CD14-positive monocyte (primary cell): ENCODE results near the gene NELL1. TPM values are rescaled to one million over a fixed set of nuclear protein-coding genes. Genes with fewer than 3 reads are reported as not detected.

ENCODE experiments used
- DNase-seq, 3 donors: peaks; one replicate each; pipeline ENCODE4 v3.0.0-alpha.2; 2011 to 2022
- H2AFZ ChIP-seq: 2 replicates; pipeline ENCODE4 v1.6.0; 2012; ENCODE audit warnings: mild to moderate bottlenecking, low read depth, low read length, inconsistent platforms; ENCODE audit not compliant: insufficient read depth, poor library complexity, severe bottlenecking
- H3K27ac ChIP-seq, 2 donors: 1 replicate in 1 of 2; 2 replicates in 1 of 2; pipeline ENCODE4 v1.5.1; 2012 to 2013; ENCODE audit warnings: low read length in 2 of 2, control low read depth in 1 of 2, inconsistent platforms in 1 of 2, low read depth in 1 of 2, mild to moderate bottlenecking in 1 of 2
- H3K27me3 ChIP-seq, 2 donors: one replicate each; pipeline versions ENCODE4 v1.6.0 to v1.6.1; 2011 to 2013; ENCODE audit warnings: low read length in 2 of 2; ENCODE audit not compliant: control insufficient read depth in 2 of 2, insufficient read depth in 2 of 2
- H3K36me3 ChIP-seq, 2 donors: replicated peaks in 1 of 2; 1 replicate in 1 of 2; 2 replicates in 1 of 2; pipeline versions ENCODE4 v1.5.1 to v1.6.1; 2012 to 2013; ENCODE audit warnings: low read length in 2 of 2, control low read depth in 1 of 2, inconsistent platforms in 1 of 2, mild to moderate bottlenecking in 1 of 2; ENCODE audit not compliant: insufficient read depth in 2 of 2, control insufficient read depth in 1 of 2
- H3K4me1 ChIP-seq, 2 donors: 1 replicate in 1 of 2; 2 replicates in 1 of 2; pipeline versions ENCODE4 v1.5.1 to v1.6.1; 2012 to 2013; ENCODE audit warnings: low read length in 2 of 2, control low read depth in 1 of 2, inconsistent platforms in 1 of 2, mild to moderate bottlenecking in 1 of 2, moderate library complexity in 1 of 2; ENCODE audit not compliant: insufficient read depth in 2 of 2, control insufficient read depth in 1 of 2
- H3K4me2 ChIP-seq: replicated peaks from 2 replicates; pipeline ENCODE3; 2012; ENCODE audit warnings: low read length, moderate library complexity, mild to moderate bottlenecking; ENCODE audit not compliant: poor library complexity, severe bottlenecking; ENCODE audit errors: extremely low read depth
- H3K4me3 ChIP-seq, 3 experiments: fragments of 200-600 bp in 1 of 3; sonication (generic) in 1 of 3; replicated peaks in 1 of 3; 1 replicate in 2 of 3; 2 replicates in 1 of 3; pipeline ENCODE4 v1.5.1; 2011 to 2013; ENCODE audit warnings: low read length in 3 of 3, mild to moderate bottlenecking in 3 of 3, control low read depth in 2 of 3, low read depth in 2 of 3, inconsistent platforms in 1 of 3, moderate library complexity in 1 of 3
- H3K79me2 ChIP-seq: 2 replicates; pipeline ENCODE4 v1.6.0; 2012; ENCODE audit warnings: mild to moderate bottlenecking, control low read depth, inconsistent platforms, low read length, moderate library complexity; ENCODE audit not compliant: insufficient read depth
- H3K9ac ChIP-seq: 2 replicates; pipeline ENCODE4 v1.6.0; 2017; ENCODE audit warnings: low read length, mild to moderate bottlenecking; ENCODE audit not compliant: insufficient read depth, poor library complexity, severe bottlenecking
- H3K9me3 ChIP-seq, 2 donors: replicated peaks in 1 of 2; 1 replicate in 1 of 2; 2 replicates in 1 of 2; pipeline versions ENCODE4 v1.5.1 to v1.6.1; 2012 to 2013; ENCODE audit warnings: low read length in 2 of 2, control low read depth in 1 of 2; ENCODE audit not compliant: control insufficient read depth in 1 of 2, insufficient read depth in 1 of 2
- H4K20me1 ChIP-seq: 2 replicates; pipeline ENCODE4 v1.6.0; 2012; ENCODE audit warnings: mild to moderate bottlenecking, low read length, control low read depth, moderate library complexity; ENCODE audit not compliant: insufficient read depth
- H3K27ac Mint-ChIP-seq, 7 donors: one replicate each; pipeline ENCODE4 v1.8.0; 2020; ENCODE audit warnings: mild to moderate bottlenecking in 7 of 7, mixed read lengths in 7 of 7, moderate library complexity in 6 of 7, inconsistent platforms in 2 of 7
- H3K27me3 Mint-ChIP-seq, 3 donors: one replicate each; pipeline ENCODE4 v1.8.0; 2021 to 2022; ENCODE audit warnings: low read depth in 3 of 3, mild to moderate bottlenecking in 3 of 3, mixed read lengths in 3 of 3, moderate library complexity in 3 of 3, inconsistent platforms in 1 of 3
- H3K36me3 Mint-ChIP-seq, 2 donors: one replicate each; pipeline ENCODE4 v1.8.0; 2020; ENCODE audit warnings: mixed read lengths in 2 of 2, inconsistent platforms in 1 of 2, mild to moderate bottlenecking in 1 of 2
- H3K4me1 Mint-ChIP-seq: one replicate; pipeline ENCODE4 v1.8.0; 2020; ENCODE audit warnings: mild to moderate bottlenecking, mixed read lengths
- H3K4me3 Mint-ChIP-seq, 2 donors: one replicate each; pipeline ENCODE4 v1.8.0; 2020; ENCODE audit warnings: mild to moderate bottlenecking in 2 of 2, mixed read lengths in 2 of 2, moderate library complexity in 1 of 2
- H3K9me3 Mint-ChIP-seq, 7 donors: one replicate each; pipeline ENCODE4 v1.8.0; 2020 to 2022; ENCODE audit warnings: mixed read lengths in 7 of 7, mild to moderate bottlenecking in 6 of 7, moderate library complexity in 6 of 7, inconsistent platforms in 2 of 7
- CTCF ChIP-seq: fragments of 200-600 bp; IDR thresholded peaks from one replicate; pipeline ENCODE4 v1.8.0; 2022; ENCODE audit warnings: antibody characterized with exemption, mild to moderate bottlenecking
- WGBS: methylation state at CpG from one replicate; pipeline ENCODE4 v1.1.5; 2013; ENCODE audit warnings: missing lambda C conversion rate; ENCODE audit not compliant: insufficient coverage; 5-methylcytosine and 5-hydroxymethylcytosine counted together
- intact Hi-C, 2 donors: fragments of 100-400 bp; cut with micrococcal nuclease; formaldehyde crosslinking; loops; one replicate each; pipeline versions ENCODE4 v1.15.0 to v1.15.1; 2023
- polyA plus RNA-seq, 3 donors: library from polyadenylated mRNA; depleted of rRNA in 1 of 3; unstranded in 2 of 3; stranded (reverse) in 1 of 3; fragments of 300-500 nt in 2 of 3; fragments of >200 nt in 1 of 3; fragmentation: Illumina TruSeq in 2 of 3; gene quantifications; 1 replicate in 2 of 3; 2 replicates in 1 of 3; pipeline ENCODE4 v1.2.3, GENCODE V29; 2012 to 2021

NELL1 gene
- polyA plus RNA-seq, 3 donors, result not detected

- intact Hi-C loops, result no loop called here
- Mint-ChIP-seq H3K27ac (no peak overlapping the region), H3K4me1 (no peaks in the 10 kb centered on the region), H3K36me3 (no peaks in the 10 kb centered on the region), H3K9me3 (peaks cover 0 to 11% (median 1%) of the 10 kb centered on the region in 7 donors), H3K27me3 (no peaks in the 10 kb centered on the region), H3K4me3 (no peak overlapping the region)
- H3K4me3 ChIP-seq, result no peak overlapping the region
- no peak overlapping the region for H3K9ac ChIP-seq
- H3K36me3 ChIP-seq, result no peaks in the 10 kb centered on the region
- no peak overlapping the region for H3K27ac ChIP-seq
- H3K4me2 ChIP-seq, result no peak overlapping the region
- H3K79me2 ChIP-seq, result no peaks in the 10 kb centered on the region
- no peak for DNase-seq
- no peaks in the 10 kb centered on the region for H3K9me3 ChIP-seq
- no peak for TF ChIP-seq CTCF
- H2AFZ ChIP-seq, result no peak overlapping the region
- H3K4me1 ChIP-seq, result no peaks in the 10 kb centered on the region
- no peaks in the 10 kb centered on the region for H4K20me1 ChIP-seq
- WGBS, result no CpG with 5 or more reads among the region's 2 CpGs
- no peaks in the 10 kb centered on the region for H3K27me3 ChIP-seq
These were observed 368.5 kb downstream of the NELL1 start for GRCh38 chr11:21037850-21038249.

- Mint-ChIP-seq H3K4me3 (no peak overlapping the region), H3K36me3 (no peaks in the 10 kb centered on the region), H3K4me1 (no peaks in the 10 kb centered on the region), H3K27ac (no peak overlapping the region), H3K27me3 (no peaks in the 10 kb centered on the region), H3K9me3 (peaks cover 0 to 11% (median 0%) of the 10 kb centered on the region in 7 donors)
- Histone ChIP-seq H3K4me3 (no peak overlapping the region), H3K9me3 (no peaks in the 10 kb centered on the region), H3K9ac (no peak overlapping the region), H4K20me1 (no peaks in the 10 kb centered on the region), H2AFZ (no peak overlapping the region), H3K4me2 (no peak overlapping the region), H3K36me3 (no peaks in the 10 kb centered on the region), H3K4me1 (no peaks in the 10 kb centered on the region), H3K27me3 (no peaks in the 10 kb centered on the region), H3K27ac (no peak overlapping the region), H3K79me2 (no peaks in the 10 kb centered on the region)
- DNase-seq, result no peak
- TF ChIP-seq CTCF, result no peak
- intact Hi-C loops, result no loop called here
These were observed 369.4 kb downstream of the NELL1 start for GRCh38 chr11:21038801-21039200.
